Smooth muscle cell (in vitro differentiated cells): Measurements from ENCODE around the gene ZNF423. TPM values are rescaled to one million over a fixed set of nuclear protein-coding genes. Genes with fewer than 3 reads are reported as not detected.

ENCODE experiments used
- DNase-seq: peaks from one replicate; lab custom pipeline; 2025; ENCODE audit not compliant: unreplicated experiment; lab: John Stamatoyannopoulos, UW
- H2AFZ ChIP-seq: fragments of 200-600 bp; sonication (generic); 2 replicates; pipeline ENCODE4 v1.6.0; 2016; ENCODE audit warnings: antibody characterized with exemption, low read depth, mild to moderate bottlenecking
- H3F3A ChIP-seq: fragments of 200-600 bp; sonication (generic); 2 replicates; pipeline ENCODE4 v1.6.0; 2017; ENCODE audit warnings: antibody characterized with exemption, low read depth
- H3K27ac ChIP-seq: fragments of 200-600 bp; sonication (generic); 2 replicates; pipeline ENCODE4 v1.5.1; 2016; ENCODE audit warnings: low read depth, mild to moderate bottlenecking
- H3K27me3 ChIP-seq: fragments of 200-600 bp; sonication (generic); 2 replicates; pipeline ENCODE4 v1.6.1; 2016; ENCODE audit warnings: low read depth, mild to moderate bottlenecking
- H3K36me3 ChIP-seq: fragments of 200-600 bp; sonication (generic); 2 replicates; pipeline ENCODE4 v1.5.1; 2016; ENCODE audit warnings: low read depth
- H3K4me1 ChIP-seq: fragments of 200-600 bp; sonication (generic); 2 replicates; pipeline ENCODE4 v1.5.1; 2016; ENCODE audit warnings: low read depth
- H3K4me2 ChIP-seq: fragments of 200-600 bp; sonication (generic); 2 replicates; pipeline ENCODE4 v1.6.0; 2016; ENCODE audit warnings: mild to moderate bottlenecking
- H3K4me3 ChIP-seq: fragments of 200-600 bp; sonication (generic); 2 replicates; pipeline ENCODE4 v1.5.1; 2016; ENCODE audit warnings: mild to moderate bottlenecking
- H3K79me2 ChIP-seq: fragments of 200-600 bp; sonication (generic); 2 replicates; pipeline ENCODE4 v1.6.0; 2016; ENCODE audit warnings: low read depth, mild to moderate bottlenecking
- H3K9ac ChIP-seq: fragments of 200-600 bp; sonication (generic); 2 replicates; pipeline ENCODE4 v1.6.0; 2016; ENCODE audit warnings: low read depth
- H3K9me3 ChIP-seq: fragments of 200-600 bp; sonication (generic); replicated peaks from 2 replicates; pipeline ENCODE4 v1.5.1; 2016; ENCODE audit warnings: low read depth
- H4K20me1 ChIP-seq: fragments of 200-600 bp; sonication (generic); 2 replicates; pipeline ENCODE4 v1.6.0; 2016; ENCODE audit warnings: low read depth
- WGBS: methylation state at CpG from one replicate; pipeline ENCODE4 v1.1.7; 2016; ENCODE audit warnings: low lambda C conversion rate; 5-methylcytosine and 5-hydroxymethylcytosine counted together
- polyA plus RNA-seq: library from polyadenylated mRNA; unstranded; fragments of >200 nt; fragmentation: Nextera tagmentation; extraction: Ambion mirVana; gene quantifications from 2 replicates; pipeline ENCODE4 v1.2.1, GENCODE V29; 2016
- total RNA-seq: library from RNA; depleted of rRNA; stranded (reverse); fragments of >200 nt; gene quantifications from 2 replicates; pipeline ENCODE4 v1.2.3, GENCODE V29; 2014
- TF ChIP-seq, protein P1 (sequence below): fragments of 200-600 bp; sonication (generic); IDR thresholded peaks from 2 replicates; pipeline ENCODE4 v1.5.1; 2017; ENCODE audit warnings: borderline replicate concordance, mild to moderate bottlenecking, antibody characterized with exemption; ENCODE audit not compliant: insufficient read depth, poor library complexity, severe bottlenecking

Gene ZNF423
- total and polyA plus RNA-seq, 2 experiments from 2014 or later, result 6.9 to 7.0 TPM

DNA sequence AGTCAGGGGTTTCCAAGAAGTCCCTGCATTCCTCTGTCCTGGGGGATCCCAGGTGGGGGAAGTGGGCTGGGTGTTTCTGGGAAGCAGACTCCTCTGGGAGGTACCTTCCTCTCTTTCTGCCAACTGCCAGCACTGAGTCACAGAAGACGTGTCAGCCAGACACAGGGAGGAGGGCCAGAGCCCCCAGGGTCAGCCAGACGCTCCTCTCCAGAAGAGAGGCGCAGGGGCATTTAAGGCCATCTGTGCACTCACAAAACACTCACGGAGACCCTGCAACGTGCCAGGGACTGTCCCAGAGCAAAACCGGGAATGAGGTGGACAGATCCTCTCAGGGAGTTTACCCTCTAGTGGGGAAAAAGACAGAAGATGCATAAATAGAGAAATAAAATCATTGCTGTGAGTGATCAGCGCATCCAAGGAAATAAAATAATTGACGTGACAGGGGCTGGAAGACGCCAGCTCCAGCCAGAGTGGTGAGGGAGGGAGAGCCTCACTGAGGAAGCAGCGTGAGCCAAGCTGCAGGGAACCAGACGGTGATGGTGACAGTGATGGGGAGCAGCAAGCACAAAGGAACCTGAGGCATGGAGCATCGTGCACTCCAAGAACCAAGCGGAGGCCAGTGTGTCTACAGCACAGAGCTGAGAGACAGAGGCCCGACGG, 105.4 kb downstream of the ZNF423 start:
- TF ChIP-seq, protein P1, sequence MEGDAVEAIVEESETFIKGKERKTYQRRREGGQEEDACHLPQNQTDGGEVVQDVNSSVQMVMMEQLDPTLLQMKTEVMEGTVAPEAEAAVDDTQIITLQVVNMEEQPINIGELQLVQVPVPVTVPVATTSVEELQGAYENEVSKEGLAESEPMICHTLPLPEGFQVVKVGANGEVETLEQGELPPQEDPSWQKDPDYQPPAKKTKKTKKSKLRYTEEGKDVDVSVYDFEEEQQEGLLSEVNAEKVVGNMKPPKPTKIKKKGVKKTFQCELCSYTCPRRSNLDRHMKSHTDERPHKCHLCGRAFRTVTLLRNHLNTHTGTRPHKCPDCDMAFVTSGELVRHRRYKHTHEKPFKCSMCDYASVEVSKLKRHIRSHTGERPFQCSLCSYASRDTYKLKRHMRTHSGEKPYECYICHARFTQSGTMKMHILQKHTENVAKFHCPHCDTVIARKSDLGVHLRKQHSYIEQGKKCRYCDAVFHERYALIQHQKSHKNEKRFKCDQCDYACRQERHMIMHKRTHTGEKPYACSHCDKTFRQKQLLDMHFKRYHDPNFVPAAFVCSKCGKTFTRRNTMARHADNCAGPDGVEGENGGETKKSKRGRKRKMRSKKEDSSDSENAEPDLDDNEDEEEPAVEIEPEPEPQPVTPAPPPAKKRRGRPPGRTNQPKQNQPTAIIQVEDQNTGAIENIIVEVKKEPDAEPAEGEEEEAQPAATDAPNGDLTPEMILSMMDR, result no peak
- Histone ChIP-seq H3F3A (no peaks in the 10 kb centered on the region), H3K9me3 (no peaks in the 10 kb centered on the region), H3K4me2 (no peak overlapping the region), H3K9ac (no peak overlapping the region), H3K4me1 (peaks cover 20% of the 10 kb centered on the region), H2AFZ (no peak overlapping the region), H3K27me3 (no peaks in the 10 kb centered on the region), H3K4me3 (no peak overlapping the region), H3K36me3 (no peaks in the 10 kb centered on the region), H4K20me1 (peaks cover 36% of the 10 kb centered on the region), H3K27ac (no peak overlapping the region), H3K79me2 (no peaks in the 10 kb centered on the region)
- DNase-seq, result no peak
- WGBS, result 61% methylated on average over 15 of the region's 15 CpGs

GRCh38 chr16:49749816-49750215, 106.1 kb downstream of the ZNF423 start:
- Histone ChIP-seq H3K27ac (no peak overlapping the region), H3K9me3 (no peaks in the 10 kb centered on the region), H3K79me2 (no peaks in the 10 kb centered on the region), H3K9ac (no peak overlapping the region), H3K4me3 (no peak overlapping the region), H2AFZ (no peak overlapping the region), H4K20me1 (peaks cover 36% of the 10 kb centered on the region), H3K36me3 (no peaks in the 10 kb centered on the region), H3K4me2 (no peak overlapping the region), H3K4me1 (peaks cover 15% of the 10 kb centered on the region), H3F3A (no peaks in the 10 kb centered on the region), H3K27me3 (no peaks in the 10 kb centered on the region)
- 45% methylated on average over 9 of the region's 9 CpGs for WGBS
- no peak for DNase-seq
- TF ChIP-seq, protein P1, result no peak

DNA sequence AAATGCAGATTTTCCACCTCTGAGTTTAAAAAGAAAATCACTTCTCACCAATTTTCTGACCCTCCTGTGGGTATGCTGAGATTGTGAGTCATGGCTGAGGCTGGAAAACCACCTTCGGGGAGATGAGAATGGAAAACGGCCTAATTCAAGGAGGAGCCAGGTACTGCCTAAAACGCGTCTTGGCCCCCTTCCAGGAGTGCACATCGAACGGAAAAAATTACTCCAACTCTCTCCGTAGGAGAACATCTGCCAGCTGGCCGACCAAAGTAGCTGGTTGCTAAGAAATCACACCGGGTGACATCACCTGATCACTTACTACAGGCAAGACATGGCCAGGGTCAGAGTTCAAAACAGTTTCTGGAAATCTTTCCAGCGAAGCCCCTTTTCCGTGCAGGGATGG, 107.6 kb downstream of the ZNF423 start:
- 75% methylated on average over 11 of the region's 11 CpGs for WGBS

More for the DNA sequence above, 107.6 kb downstream of the ZNF423 start:
- no peak for DNase-seq
- H3K36me3 ChIP-seq, result no peaks in the 10 kb centered on the region
- no peaks in the 10 kb centered on the region for H3K9me3 ChIP-seq
- no peak overlapping the region for H3K9ac ChIP-seq
- no peaks in the 10 kb centered on the region for H3K27me3 ChIP-seq
- no peak overlapping the region for H3K27ac ChIP-seq
- H2AFZ ChIP-seq, result no peak overlapping the region
- H3K4me3 ChIP-seq, result no peak overlapping the region
- H3K4me2 ChIP-seq, result no peak overlapping the region
- H3K4me1 ChIP-seq, result peaks cover 6% of the 10 kb centered on the region
- TF ChIP-seq, protein P1, result no peak
- no peaks in the 10 kb centered on the region for H3K79me2 ChIP-seq
- no peaks in the 10 kb centered on the region for H3F3A ChIP-seq
- H4K20me1 ChIP-seq, result peaks cover 37% of the 10 kb centered on the region
